ENCODE measurements around the gene C4BPB.

DNA sequence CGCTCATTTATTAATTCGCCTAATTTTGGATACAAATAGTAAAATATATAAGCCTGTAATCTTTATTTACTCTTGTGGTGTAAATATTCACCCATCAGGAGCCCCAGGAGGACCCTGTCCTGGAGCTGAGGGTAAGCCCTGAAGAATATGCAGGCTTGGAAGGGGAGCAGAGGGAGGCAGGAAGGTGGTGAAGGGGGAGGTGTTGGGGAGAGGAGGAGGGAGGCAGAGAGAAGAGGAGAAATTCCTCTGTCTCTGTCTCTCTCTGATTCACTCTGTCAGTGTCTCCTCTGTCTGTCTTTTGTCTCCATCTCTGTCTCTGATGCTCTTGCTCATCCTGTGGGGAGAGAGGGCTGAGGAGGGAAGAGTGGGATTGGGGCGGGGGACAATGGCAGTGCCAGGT is 2.8 kb upstream of the C4BPB start:
- no peak for TF ChIP-seq EP300 (IDR thresholded peaks at IDR 0.05; ENCODE audit: borderline replicate concordance in 1 of 2, low read depth in 2 of 2, low read length in 2 of 2)
- TF ChIP-seq JUND (IDR thresholded peaks at IDR 0.05; ENCODE audit: low read length), result no peak
- TF ChIP-seq, protein P1, sequence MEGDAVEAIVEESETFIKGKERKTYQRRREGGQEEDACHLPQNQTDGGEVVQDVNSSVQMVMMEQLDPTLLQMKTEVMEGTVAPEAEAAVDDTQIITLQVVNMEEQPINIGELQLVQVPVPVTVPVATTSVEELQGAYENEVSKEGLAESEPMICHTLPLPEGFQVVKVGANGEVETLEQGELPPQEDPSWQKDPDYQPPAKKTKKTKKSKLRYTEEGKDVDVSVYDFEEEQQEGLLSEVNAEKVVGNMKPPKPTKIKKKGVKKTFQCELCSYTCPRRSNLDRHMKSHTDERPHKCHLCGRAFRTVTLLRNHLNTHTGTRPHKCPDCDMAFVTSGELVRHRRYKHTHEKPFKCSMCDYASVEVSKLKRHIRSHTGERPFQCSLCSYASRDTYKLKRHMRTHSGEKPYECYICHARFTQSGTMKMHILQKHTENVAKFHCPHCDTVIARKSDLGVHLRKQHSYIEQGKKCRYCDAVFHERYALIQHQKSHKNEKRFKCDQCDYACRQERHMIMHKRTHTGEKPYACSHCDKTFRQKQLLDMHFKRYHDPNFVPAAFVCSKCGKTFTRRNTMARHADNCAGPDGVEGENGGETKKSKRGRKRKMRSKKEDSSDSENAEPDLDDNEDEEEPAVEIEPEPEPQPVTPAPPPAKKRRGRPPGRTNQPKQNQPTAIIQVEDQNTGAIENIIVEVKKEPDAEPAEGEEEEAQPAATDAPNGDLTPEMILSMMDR (IDR thresholded peaks at IDR 0.05; ENCODE audit: control extremely low read depth in 1 of 3, insufficient read depth in 1 of 3, low read depth in 1 of 3, low read length in 3 of 3), result no peak
- no peak for TF ChIP-seq POLR2A (IDR thresholded peaks at IDR 0.05; ENCODE audit: control extremely low read depth in 1 of 2, low read depth in 2 of 2, low read length in 2 of 2)
- TF ChIP-seq CHD2 (IDR thresholded peaks at IDR 0.05; ENCODE audit: low read length), result no peak
- TF ChIP-seq TAF7 (optimal IDR thresholded peaks at IDR 0.05; ENCODE audit: borderline replicate concordance, low read depth, low read length), result no peak
- no peak for TF ChIP-seq SUZ12 (IDR thresholded peaks at IDR 0.05; ENCODE audit: low read length)
- TF ChIP-seq KDM5A (IDR thresholded peaks at IDR 0.05; ENCODE audit: low read length), result no peak
- TF ChIP-seq TAF1 (IDR thresholded peaks at IDR 0.05; ENCODE audit: low read depth, low read length), result no peak
- no peak for TF ChIP-seq YY1 (IDR thresholded peaks at IDR 0.05; ENCODE audit: low read depth, low read length)
- no peak for TF ChIP-seq SP2 (IDR thresholded peaks at IDR 0.05; ENCODE audit: low read length)
- TF ChIP-seq POLR2AphosphoS5 (IDR thresholded peaks at IDR 0.05; ENCODE audit: low read depth, low read length), result no peak
- TF ChIP-seq ZNF274 (IDR thresholded peaks at IDR 0.05; ENCODE audit: borderline replicate concordance, extremely low read depth, low read length), result no peak

Data from H1 (cell line).